ENCODE data around the gene CREB5. TPM values are rescaled to one million over a fixed set of nuclear protein-coding genes. Genes with fewer than 3 reads are reported as not detected.

The CREB5 gene
- total and polyA plus RNA-seq, 2 donors (not counting 3 experiments of a cell fraction or from before 2014, with no cell fraction given): 19.6 to 28.4 TPM

DNA sequence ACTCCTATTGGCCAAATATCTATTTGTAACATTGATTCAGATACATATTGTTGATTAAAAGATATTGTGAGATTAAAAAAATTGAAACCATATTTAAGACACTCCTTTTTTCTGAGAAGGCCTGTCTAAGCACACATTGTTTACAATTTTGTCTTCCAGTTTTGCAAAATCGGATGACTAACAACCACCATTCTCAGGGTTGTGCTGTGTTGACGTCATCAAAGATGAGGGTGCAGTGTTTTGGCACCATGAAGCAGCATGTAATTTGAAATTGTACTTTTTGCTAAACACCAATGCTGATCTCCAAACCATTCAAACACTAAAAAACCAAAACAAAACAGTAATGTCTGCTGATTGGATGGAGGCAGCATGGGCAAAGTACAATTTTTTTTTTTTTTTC lies 7.4 kb downstream of the CREB5 start:
- Histone ChIP-seq H3K4me3 (replicated peaks in 1 of 3; ENCODE audit: insufficient read depth in 1 of 3, low read depth in 1 of 3, low read length in 3 of 3) (no peak overlapping the region), H3K9me1 (replicated peaks; ENCODE audit: control insufficient read depth, extremely low read depth, insufficient read depth, low read length) (no peaks in the 10 kb centered on the region), H3K4me1 (ENCODE audit: control insufficient read depth, extremely low read depth, insufficient read depth, low read length) (no peaks in the 10 kb centered on the region), H3K9me3 (replicated peaks; ENCODE audit: control insufficient read depth, insufficient read depth, low read length) (no peaks in the 10 kb centered on the region), H3K36me3 (ENCODE audit: control insufficient read depth in 2 of 2, extremely low read depth in 1 of 2, insufficient read depth in 2 of 2, low read length in 2 of 2) (no peaks in the 10 kb centered on the region), H3K27me3 (ENCODE audit: control insufficient read depth in 2 of 2, insufficient read depth in 2 of 2, low read length in 2 of 2) (peaks cover 2 to 6% of the 10 kb centered on the region in 2 experiments), H3K27ac (ENCODE audit: insufficient read depth, low read depth, low read length) (no peak overlapping the region), H2AFZ (ENCODE audit: low read depth, low read length) (no peak overlapping the region), H3K4me2 (ENCODE audit: insufficient read depth, low read length) (no peak overlapping the region), H4K20me1 (replicated peaks; ENCODE audit: control insufficient read depth, extremely low read depth, insufficient read depth, low read length) (no peaks in the 10 kb centered on the region), H3K9ac (replicated peaks; ENCODE audit: extremely low read depth, insufficient read depth, low read length) (no peak overlapping the region), H3K79me2 (ENCODE audit: control insufficient read depth, insufficient read depth, low read length) (no peaks in the 10 kb centered on the region)
- TF ChIP-seq MAX (IDR thresholded peaks at IDR 0.05; ENCODE audit: insufficient read depth, insufficient read length) (no peak), CTCF (IDR thresholded peaks at IDR 0.05; ENCODE audit: extremely low read depth in 1 of 2, insufficient read depth in 1 of 2, low read depth in 1 of 2, low read length in 2 of 2) (no peak), GATA2 (IDR thresholded peaks at IDR 0.05; ENCODE audit: insufficient read depth, insufficient read length, low read depth, low read length) (no peak), FOS (IDR thresholded peaks at IDR 0.05; ENCODE audit: borderline replicate concordance, insufficient read depth, low read length) (no peak), POLR2A (IDR thresholded peaks at IDR 0.05; ENCODE audit: low read depth, low read length) (no peak), MYC (IDR thresholded peaks at IDR 0.05; ENCODE audit: low read depth, low read length) (no peak), EZH2 (IDR thresholded peaks at IDR 0.05; ENCODE audit: borderline replicate concordance, low read depth, low read length, severe bottlenecking) (no peak), POLR2AphosphoS5 (IDR thresholded peaks at IDR 0.05; ENCODE audit: insufficient read depth, low read depth, low read length) (no peak), JUN (IDR thresholded peaks at IDR 0.05; ENCODE audit: borderline replicate concordance, insufficient read depth, insufficient read length, low read depth) (no peak)
- no peak for DNase-seq (ENCODE audit: low read depth, low spot score)
- no peak for FAIRE-seq
- ChIA-PET POLR2A (no interaction called here), CTCF (no interaction called here)
- BruUV-seq (replicated peaks): no TSS peak
- intact Hi-C loops (cut with micrococcal nuclease) (no loop called here), dilution Hi-C loops (cut with MboI; ENCODE audit: extremely low pct_ligation_motif_present, low sequenced_read_pairs) (no loop called here)

Data from endothelial cell of umbilical vein (primary cell).